ENCODE results near the gene FARP2. TPM values are rescaled to one million over a fixed set of nuclear protein-coding genes. Genes with fewer than 3 reads are reported as not detected.

Gene FARP2
- total and polyA plus RNA-seq, 2 donors (not counting 1 experiment from before 2014, with no cell fraction given) = 28.2 to 41.0 TPM

- no peak for TF ChIP-seq EZH2 (IDR thresholded peaks at IDR 0.05; ENCODE audit: low read length, missing control alignments)
- TF ChIP-seq, protein P1, sequence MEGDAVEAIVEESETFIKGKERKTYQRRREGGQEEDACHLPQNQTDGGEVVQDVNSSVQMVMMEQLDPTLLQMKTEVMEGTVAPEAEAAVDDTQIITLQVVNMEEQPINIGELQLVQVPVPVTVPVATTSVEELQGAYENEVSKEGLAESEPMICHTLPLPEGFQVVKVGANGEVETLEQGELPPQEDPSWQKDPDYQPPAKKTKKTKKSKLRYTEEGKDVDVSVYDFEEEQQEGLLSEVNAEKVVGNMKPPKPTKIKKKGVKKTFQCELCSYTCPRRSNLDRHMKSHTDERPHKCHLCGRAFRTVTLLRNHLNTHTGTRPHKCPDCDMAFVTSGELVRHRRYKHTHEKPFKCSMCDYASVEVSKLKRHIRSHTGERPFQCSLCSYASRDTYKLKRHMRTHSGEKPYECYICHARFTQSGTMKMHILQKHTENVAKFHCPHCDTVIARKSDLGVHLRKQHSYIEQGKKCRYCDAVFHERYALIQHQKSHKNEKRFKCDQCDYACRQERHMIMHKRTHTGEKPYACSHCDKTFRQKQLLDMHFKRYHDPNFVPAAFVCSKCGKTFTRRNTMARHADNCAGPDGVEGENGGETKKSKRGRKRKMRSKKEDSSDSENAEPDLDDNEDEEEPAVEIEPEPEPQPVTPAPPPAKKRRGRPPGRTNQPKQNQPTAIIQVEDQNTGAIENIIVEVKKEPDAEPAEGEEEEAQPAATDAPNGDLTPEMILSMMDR (conservative IDR thresholded peaks at IDR 0.05 in 1 of 2, IDR thresholded peaks at IDR 0.05 in 1 of 2; ENCODE audit: low read depth in 1 of 2, low read length in 2 of 2) = no peak
- DNase-seq (ENCODE audit: low read depth in 2 of 2) = no peak
- Histone ChIP-seq H4K20me1 (ENCODE audit: control insufficient read depth, extremely low read depth, insufficient read depth, low read length) (no peaks in the 10 kb centered on the region), H3K9me3 (ENCODE audit: control insufficient read depth, insufficient read depth, low read depth, low read length) (no peaks in the 10 kb centered on the region), H3K79me2 (ENCODE audit: control insufficient read depth, insufficient read depth, low read length) (peaks cover 22% of the 10 kb centered on the region), H3K27ac (ENCODE audit: insufficient read depth, low read length) (no peak overlapping the region), H3K27me3 (ENCODE audit: control insufficient read depth, insufficient read depth, low read length) (no peaks in the 10 kb centered on the region), H2AFZ (ENCODE audit: low read length) (no peak overlapping the region), H3K36me3 (ENCODE audit: control insufficient read depth, insufficient read depth, low read length) (peaks cover 33% of the 10 kb centered on the region), H3K4me1 (ENCODE audit: control insufficient read depth, extremely low read depth, insufficient read depth, low read length) (no peaks in the 10 kb centered on the region), H3K4me2 (ENCODE audit: extremely low read depth, insufficient read depth, low read length) (no peak overlapping the region), H3K4me3 (replicated peaks in 1 of 4; ENCODE audit: control extremely low read depth in 1 of 4, insufficient read depth in 1 of 4, low read depth in 3 of 4, low read length in 4 of 4) (no peak overlapping the region), H3K9ac (ENCODE audit: insufficient read depth, low read length) (no peak overlapping the region)
These were observed 143.3 kb downstream of the FARP2 start for GRCh38 chr2:241499146-241499965.

DNA sequence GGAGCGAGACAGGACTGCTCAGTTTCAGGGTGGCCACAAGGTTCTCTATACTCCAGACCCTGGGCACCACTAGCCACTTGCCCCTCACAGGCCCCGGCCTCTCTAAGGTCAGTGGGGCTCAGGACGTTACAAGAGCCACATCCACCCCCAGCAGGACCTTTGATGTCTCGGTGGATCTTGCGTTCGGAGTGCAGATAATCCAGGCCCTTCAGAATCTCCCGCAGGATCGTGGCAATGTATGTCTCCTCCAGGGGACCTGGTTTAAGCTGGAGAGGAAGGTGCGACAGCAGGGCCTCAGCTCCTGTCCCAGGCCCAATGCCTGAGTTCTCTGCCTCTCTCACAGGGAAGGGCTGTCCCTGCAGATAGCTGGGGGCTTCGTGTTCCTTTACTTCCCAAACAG, 143.9 kb downstream of the FARP2 start:
- Histone ChIP-seq H3K4me3 (replicated peaks in 1 of 4; ENCODE audit: control extremely low read depth in 1 of 4, insufficient read depth in 1 of 4, low read depth in 3 of 4, low read length in 4 of 4) (no peak overlapping the region), H3K4me1 (ENCODE audit: control insufficient read depth, extremely low read depth, insufficient read depth, low read length) (no peaks in the 10 kb centered on the region), H3K79me2 (ENCODE audit: control insufficient read depth, insufficient read depth, low read length) (peaks cover 28% of the 10 kb centered on the region), H3K27ac (ENCODE audit: insufficient read depth, low read length) (no peak overlapping the region), H3K9me3 (ENCODE audit: control insufficient read depth, insufficient read depth, low read depth, low read length) (no peaks in the 10 kb centered on the region), H3K36me3 (ENCODE audit: control insufficient read depth, insufficient read depth, low read length) (peaks cover 33% of the 10 kb centered on the region), H4K20me1 (ENCODE audit: control insufficient read depth, extremely low read depth, insufficient read depth, low read length) (no peaks in the 10 kb centered on the region), H3K27me3 (ENCODE audit: control insufficient read depth, insufficient read depth, low read length) (no peaks in the 10 kb centered on the region), H3K9ac (ENCODE audit: insufficient read depth, low read length) (no peak overlapping the region), H3K4me2 (ENCODE audit: extremely low read depth, insufficient read depth, low read length) (no peak overlapping the region), H2AFZ (ENCODE audit: low read length) (no peak overlapping the region)
- no peak for DNase-seq (ENCODE audit: low read depth in 2 of 2)
- TF ChIP-seq, protein P1 (conservative IDR thresholded peaks at IDR 0.05 in 1 of 2, IDR thresholded peaks at IDR 0.05 in 1 of 2; ENCODE audit: low read depth in 1 of 2, low read length in 2 of 2) = no peak
- no peak for TF ChIP-seq EZH2 (IDR thresholded peaks at IDR 0.05; ENCODE audit: low read length, missing control alignments)

- H4K20me1 ChIP-seq (ENCODE audit: control insufficient read depth, extremely low read depth, insufficient read depth, low read length) = no peaks in the 10 kb centered on the region
- H3K27ac ChIP-seq (ENCODE audit: insufficient read depth, low read length) = no peak overlapping the region
- H3K4me2 ChIP-seq (ENCODE audit: extremely low read depth, insufficient read depth, low read length) = no peak overlapping the region
- no peaks in the 10 kb centered on the region for H3K4me1 ChIP-seq (ENCODE audit: control insufficient read depth, extremely low read depth, insufficient read depth, low read length)
- H3K4me3 ChIP-seq (replicated peaks in 1 of 4; ENCODE audit: control extremely low read depth in 1 of 4, insufficient read depth in 1 of 4, low read depth in 3 of 4, low read length in 4 of 4) = no peak overlapping the region
- no peak overlapping the region for H3K9ac ChIP-seq (ENCODE audit: insufficient read depth, low read length)
- TF ChIP-seq EZH2 (IDR thresholded peaks at IDR 0.05; ENCODE audit: low read length, missing control alignments) = no peak
- TF ChIP-seq, protein P1 (conservative IDR thresholded peaks at IDR 0.05 in 1 of 2, IDR thresholded peaks at IDR 0.05 in 1 of 2; ENCODE audit: low read depth in 1 of 2, low read length in 2 of 2) = no peak
- no peaks in the 10 kb centered on the region for H3K9me3 ChIP-seq (ENCODE audit: control insufficient read depth, insufficient read depth, low read depth, low read length)
- no peak overlapping the region for H2AFZ ChIP-seq (ENCODE audit: low read length)
- no peaks in the 10 kb centered on the region for H3K27me3 ChIP-seq (ENCODE audit: control insufficient read depth, insufficient read depth, low read length)
- no peak for DNase-seq (ENCODE audit: low read depth in 2 of 2)
- peaks cover 33% of the 10 kb centered on the region for H3K79me2 ChIP-seq (ENCODE audit: control insufficient read depth, insufficient read depth, low read length)
- H3K36me3 ChIP-seq (ENCODE audit: control insufficient read depth, insufficient read depth, low read length) = peaks cover 31% of the 10 kb centered on the region
These were observed 144.4 kb downstream of the FARP2 start for GRCh38 chr2:241500431-241500975.
